ENCODE results near the gene FOXP1. TPM values are rescaled to one million over a fixed set of nuclear protein-coding genes. Genes with fewer than 3 reads are reported as not detected.
"Not testable (repeated sequence)": the region's sequence is repeated elsewhere in the genome, so short reads cannot be mapped to it uniquely, and the experiment has no call there.

Gene FOXP1
- total RNA-seq, 4 donors from 2014 or later, result 54.2 to 152 (median 129) TPM

DNA sequence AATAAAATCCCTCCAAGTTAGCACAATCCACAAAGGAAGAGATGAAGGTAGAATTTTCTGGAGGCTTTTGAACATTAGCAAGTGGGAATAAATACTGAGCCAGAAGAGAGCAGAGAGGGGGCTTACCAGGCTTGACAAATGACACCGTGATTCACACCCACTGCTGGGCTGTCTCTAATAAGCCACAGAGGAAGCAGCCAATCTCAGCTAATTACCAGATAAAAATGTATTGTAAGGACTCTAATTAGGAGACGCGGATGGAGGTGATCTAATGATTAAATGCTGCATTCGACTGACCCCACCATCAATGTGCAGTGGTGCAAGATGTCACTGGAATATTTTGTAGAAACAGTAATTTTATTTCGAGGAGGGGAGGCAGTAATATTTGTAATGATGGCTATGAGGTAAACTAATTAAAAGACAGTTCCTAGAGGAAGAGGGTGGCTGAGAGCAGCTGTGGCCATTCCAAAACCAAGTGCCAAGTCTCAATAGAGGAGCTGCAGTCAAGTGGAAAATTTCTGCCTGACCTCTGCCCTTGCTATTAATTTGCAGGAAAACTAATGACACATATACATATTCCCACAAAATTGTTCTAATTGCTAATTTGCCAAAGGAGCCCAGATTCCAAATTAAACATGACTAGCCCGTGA is 602.2 kb downstream of the FOXP1 start:
- peak overlapping the region; percentile 85 to 99 for H3K27ac ChIP-seq
- H3K4me1 ChIP-seq, result no peaks in the 10 kb centered on the region
- H3K9me3 ChIP-seq, result no peaks in the 10 kb centered on the region
- no peaks in the 10 kb centered on the region for H3K27me3 ChIP-seq
- DNase-seq, result no peak
- no peak for TF ChIP-seq POLR2A (IDR thresholded peaks at IDR 0.05)
- TF ChIP-seq, protein P1, sequence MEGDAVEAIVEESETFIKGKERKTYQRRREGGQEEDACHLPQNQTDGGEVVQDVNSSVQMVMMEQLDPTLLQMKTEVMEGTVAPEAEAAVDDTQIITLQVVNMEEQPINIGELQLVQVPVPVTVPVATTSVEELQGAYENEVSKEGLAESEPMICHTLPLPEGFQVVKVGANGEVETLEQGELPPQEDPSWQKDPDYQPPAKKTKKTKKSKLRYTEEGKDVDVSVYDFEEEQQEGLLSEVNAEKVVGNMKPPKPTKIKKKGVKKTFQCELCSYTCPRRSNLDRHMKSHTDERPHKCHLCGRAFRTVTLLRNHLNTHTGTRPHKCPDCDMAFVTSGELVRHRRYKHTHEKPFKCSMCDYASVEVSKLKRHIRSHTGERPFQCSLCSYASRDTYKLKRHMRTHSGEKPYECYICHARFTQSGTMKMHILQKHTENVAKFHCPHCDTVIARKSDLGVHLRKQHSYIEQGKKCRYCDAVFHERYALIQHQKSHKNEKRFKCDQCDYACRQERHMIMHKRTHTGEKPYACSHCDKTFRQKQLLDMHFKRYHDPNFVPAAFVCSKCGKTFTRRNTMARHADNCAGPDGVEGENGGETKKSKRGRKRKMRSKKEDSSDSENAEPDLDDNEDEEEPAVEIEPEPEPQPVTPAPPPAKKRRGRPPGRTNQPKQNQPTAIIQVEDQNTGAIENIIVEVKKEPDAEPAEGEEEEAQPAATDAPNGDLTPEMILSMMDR (IDR thresholded peaks at IDR 0.05), result no peak
- intact Hi-C loops (cut with DNase I; ENCODE audit: low total_unique reads), result no loop called here
- no peak overlapping the region for H3K4me3 ChIP-seq
- H3K36me3 ChIP-seq, result no peaks in the 10 kb centered on the region

DNA sequence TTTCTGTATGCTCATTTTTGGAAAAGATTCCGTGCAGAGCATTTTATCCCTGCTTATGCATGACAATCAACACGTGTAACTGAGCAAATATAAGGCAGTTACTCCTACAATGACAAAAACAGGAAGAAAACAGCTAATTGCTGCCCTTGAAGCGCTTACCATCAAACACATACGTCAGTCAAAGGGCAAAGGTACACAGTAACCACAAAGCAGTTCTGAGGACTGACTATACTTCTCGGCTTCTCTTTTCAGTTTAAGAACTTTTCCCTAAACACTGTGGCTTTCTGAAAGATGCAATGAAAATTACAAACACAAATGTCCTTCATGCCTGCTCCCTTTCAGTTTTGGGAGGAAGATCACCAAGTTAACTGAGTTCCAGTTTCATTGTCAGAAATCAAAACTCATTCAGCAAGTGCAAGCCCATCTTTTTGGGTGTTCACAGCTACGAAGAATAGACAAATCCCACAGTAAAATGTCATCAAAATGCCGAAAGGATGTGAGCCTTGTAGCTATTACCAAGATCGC is 602.8 kb downstream of the FOXP1 start:
- H3K4me3 ChIP-seq, result no peak overlapping the region
- TF ChIP-seq POLR2A (IDR thresholded peaks at IDR 0.05), result no peak
- TF ChIP-seq, protein P1 (IDR thresholded peaks at IDR 0.05), result no peak
- no peaks in the 10 kb centered on the region for H3K4me1 ChIP-seq
- H3K9me3 ChIP-seq, result no peaks in the 10 kb centered on the region
- DNase-seq, result no peak
- peak overlapping the region in 1 of 2 donors; percentile 99 for H3K27ac ChIP-seq
- intact Hi-C loops (cut with DNase I; ENCODE audit: low total_unique reads), result no loop called here
- no peaks in the 10 kb centered on the region for H3K36me3 ChIP-seq
- no peaks in the 10 kb centered on the region for H3K27me3 ChIP-seq

DNA sequence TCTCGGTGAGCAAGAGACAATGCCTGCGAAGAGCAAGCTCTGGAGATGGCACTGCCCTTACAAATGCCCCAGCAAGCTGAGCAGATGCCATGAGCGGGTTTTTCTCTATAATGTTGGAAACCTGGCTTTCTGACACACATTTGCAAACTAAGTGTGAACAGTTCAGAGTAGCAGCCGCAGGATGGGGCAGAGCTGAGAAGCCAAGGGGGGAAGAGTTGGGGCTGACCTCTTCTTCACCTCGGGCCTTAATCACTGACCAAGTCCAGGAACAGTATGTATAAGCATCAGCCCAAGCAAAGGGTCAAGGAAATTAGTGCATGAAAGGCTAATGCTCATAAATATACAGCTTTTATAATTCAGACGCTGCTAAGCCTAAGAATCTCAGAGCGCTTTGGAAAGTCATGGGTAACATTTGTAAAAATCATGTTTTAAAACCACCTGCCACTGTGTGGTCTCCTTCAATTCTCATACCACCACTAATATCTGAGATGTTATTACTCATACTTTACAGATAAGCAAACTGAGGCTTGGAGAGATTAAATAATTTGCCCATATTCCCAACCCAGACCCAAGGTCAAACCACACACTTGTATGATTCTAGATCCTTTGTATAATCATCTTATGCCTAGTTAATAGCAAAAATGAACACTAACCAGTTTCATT is 603.4 kb downstream of the FOXP1 start:
- intact Hi-C loops (cut with DNase I; ENCODE audit: low total_unique reads), result no loop called here
- no peaks in the 10 kb centered on the region for H3K27me3 ChIP-seq
- H3K9me3 ChIP-seq, result no peaks in the 10 kb centered on the region
- no peaks in the 10 kb centered on the region for H3K36me3 ChIP-seq
- no peak overlapping the region for H3K4me3 ChIP-seq
- no peak for DNase-seq
- H3K27ac ChIP-seq, result peak overlapping the region in 1 of 2 donors; percentile 99
- H3K4me1 ChIP-seq, result no peaks in the 10 kb centered on the region
- TF ChIP-seq, protein P1 (IDR thresholded peaks at IDR 0.05), result no peak
- TF ChIP-seq POLR2A (IDR thresholded peaks at IDR 0.05), result no peak

DNA sequence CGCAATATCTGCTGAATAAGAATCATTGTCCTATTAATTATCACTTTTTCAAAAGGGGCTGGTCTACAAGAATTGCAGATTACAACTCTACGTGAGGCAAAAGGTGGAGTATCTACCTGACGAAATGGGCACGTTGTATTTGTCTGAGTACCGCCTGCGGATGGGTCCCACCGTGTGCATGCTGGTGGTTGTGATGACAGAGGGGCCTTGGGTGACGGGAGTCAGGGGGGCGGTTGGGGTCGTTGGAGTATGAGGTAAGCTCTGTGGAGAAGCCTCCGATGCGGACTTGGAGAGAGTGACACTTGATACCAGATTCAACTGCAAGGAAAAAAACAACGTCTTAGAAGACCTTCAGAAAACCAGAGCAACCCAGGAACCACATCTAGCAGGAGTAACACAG is 605.8 kb downstream of the FOXP1 start:
- Histone ChIP-seq H3K27ac (no peak overlapping the region), H3K4me3 (no peak overlapping the region), H3K27me3 (no peaks in the 10 kb centered on the region), H3K36me3 (no peaks in the 10 kb centered on the region), H3K4me1 (no peaks in the 10 kb centered on the region), H3K9me3 (no peaks in the 10 kb centered on the region)
- intact Hi-C loops (cut with DNase I; ENCODE audit: low total_unique reads), result no loop called here
- no peak for DNase-seq
- TF ChIP-seq POLR2A (IDR thresholded peaks at IDR 0.05), result no peak
- TF ChIP-seq, protein P1 (IDR thresholded peaks at IDR 0.05), result no peak

DNA sequence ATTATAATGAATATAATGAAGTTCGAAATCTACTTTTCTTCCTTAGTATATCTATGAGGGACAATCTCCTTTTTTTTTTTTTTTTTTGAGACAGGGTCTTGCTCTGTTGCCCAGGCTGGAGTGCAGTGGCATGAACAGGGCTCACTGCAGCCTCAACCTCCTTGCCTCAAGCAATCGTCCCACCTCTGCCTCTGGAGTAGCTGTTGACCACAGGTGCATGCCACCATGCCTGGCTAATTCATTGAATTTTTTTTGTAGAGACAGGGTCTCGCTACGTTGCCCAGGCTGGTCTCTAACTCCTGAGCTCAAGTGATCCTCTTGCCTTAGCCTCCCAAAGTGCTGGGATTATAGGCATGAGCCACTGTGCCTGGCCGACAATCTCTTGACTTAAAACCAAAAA is 607.5 kb downstream of the FOXP1 start:
- H3K4me3 ChIP-seq; intact Hi-C loops (cut with DNase I; ENCODE audit: low total_unique reads); H3K9me3 ChIP-seq; H3K36me3 ChIP-seq; H3K27me3 ChIP-seq; H3K27ac ChIP-seq; H3K4me1 ChIP-seq; DNase-seq: not testable (repeated sequence)

All from uterus (tissue), 4 donors.